AG08396 (cell line): ENCODE measurements around the gene CENPV.
"Not testable (repeated sequence)": the region's sequence is repeated elsewhere in the genome, so short reads cannot be mapped to it uniquely, and the experiment has no call there.

Source experiments
- DNase-seq: peaks from one replicate; pipeline ENCODE4 v3.0.0; 2012; ENCODE audit warnings: low spot score, mixed read lengths

CENPV gene

GRCh38 chr17:16353317-16354174, at the start of gene CENPV:
CENPV (minus strand) TSS chr17:16353469; CDS start chr17:16353436, 33 bp downstream.
- DNase-seq, result peak; percentile 86

DNA sequence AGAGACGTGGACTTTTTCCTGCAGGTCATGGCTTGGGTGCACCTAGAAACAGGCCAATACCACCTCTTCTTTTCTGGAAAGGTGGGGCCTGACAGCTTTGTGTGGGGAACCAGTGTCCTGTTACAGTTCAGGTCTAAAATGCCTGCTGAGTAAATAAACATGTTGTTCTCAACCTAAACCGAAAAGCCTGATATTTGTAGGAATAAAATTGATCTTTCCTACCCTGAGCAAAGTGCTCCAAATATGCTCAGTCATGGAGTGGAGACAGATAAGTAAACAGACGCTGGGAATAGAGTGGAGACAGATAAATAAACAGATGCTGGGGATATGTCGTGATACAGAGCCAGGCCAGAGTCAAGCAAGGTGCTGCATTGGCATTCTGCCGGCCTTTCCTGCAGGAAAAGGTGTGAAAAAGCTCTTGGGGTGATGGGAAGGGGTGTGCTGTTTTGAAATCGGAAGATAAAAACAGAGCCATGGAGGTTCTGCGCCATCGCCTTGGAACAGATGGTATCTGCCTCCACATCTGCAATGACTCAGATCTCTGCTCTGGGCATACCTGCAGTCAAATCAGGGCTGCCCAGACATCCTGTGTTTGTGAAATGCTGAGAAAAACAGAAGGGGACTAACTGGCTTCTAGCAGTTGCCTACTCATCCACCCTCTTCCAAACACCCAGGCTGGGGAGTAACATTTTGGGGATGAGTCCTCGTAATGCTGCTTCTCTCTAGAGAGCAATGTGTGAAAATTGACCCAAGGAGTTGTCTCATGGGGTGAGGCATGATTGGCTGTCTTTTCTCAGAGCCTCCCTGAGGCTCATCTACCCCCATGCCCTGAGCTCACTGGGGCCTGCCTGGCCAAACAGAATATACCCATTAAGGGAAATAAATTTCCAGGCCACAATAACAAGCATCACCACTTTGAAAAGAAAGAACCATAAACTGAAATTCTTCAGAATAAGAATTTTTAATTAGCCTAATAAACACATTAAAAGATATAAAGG, 45.3 kb upstream of the CENPV start:
- no peak for DNase-seq

- DNase-seq, result not testable (repeated sequence)
Observed at GRCh38 chr17:16396693-16397092, 43.4 kb upstream of the CENPV start.

- peak; percentile 12 for DNase-seq
Observed at GRCh38 chr17:16395887-16396286, 42.6 kb upstream of the CENPV start.

DNA sequence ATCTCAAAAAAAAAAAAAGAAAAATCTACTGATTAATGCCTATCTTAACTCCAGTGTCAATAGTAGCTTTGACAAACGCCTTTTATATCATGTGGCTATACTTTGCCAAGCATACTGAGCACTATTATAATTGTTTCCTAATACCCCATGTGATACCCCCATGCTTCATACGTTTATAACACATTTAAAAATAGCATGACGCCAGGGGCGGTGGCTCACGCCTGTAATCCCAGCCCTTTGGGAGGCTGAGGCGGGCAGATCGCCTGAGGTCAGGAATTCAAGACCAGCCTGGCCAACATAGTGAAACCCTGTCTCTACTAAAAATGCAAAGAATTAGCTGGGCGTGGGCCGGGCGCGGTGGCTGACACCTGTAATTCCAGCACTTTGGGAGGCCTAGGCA, 39.2 kb upstream of the CENPV start:
- DNase-seq, result not testable (repeated sequence)

DNA sequence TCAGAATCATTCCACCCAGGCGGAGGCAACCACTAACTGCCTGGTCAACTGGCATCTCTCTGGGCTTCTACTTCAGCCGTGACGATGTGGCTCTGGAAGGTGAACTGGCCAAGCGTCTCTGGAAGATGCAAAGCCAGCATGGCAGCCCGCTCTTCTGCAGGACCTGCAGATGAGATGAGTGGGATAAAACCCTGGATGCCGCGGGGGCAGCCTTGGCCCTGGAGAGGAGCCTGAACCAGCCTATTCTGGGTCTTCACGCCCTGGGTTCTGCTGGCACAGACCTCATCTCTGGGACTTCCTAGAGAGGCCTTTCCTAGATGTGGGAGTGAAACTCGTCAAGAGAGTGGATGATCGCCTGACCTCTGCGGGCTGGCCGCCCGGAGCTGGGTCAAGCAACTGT, 38.2 kb upstream of the CENPV start:
- no peak for DNase-seq

- not testable (repeated sequence) for DNase-seq
Observed at GRCh38 chr17:16386126-16386507, 32.8 kb upstream of the CENPV start.

- no peak for DNase-seq
Observed at GRCh38 chr17:16384557-16384956, 31.3 kb upstream of the CENPV start.

DNA sequence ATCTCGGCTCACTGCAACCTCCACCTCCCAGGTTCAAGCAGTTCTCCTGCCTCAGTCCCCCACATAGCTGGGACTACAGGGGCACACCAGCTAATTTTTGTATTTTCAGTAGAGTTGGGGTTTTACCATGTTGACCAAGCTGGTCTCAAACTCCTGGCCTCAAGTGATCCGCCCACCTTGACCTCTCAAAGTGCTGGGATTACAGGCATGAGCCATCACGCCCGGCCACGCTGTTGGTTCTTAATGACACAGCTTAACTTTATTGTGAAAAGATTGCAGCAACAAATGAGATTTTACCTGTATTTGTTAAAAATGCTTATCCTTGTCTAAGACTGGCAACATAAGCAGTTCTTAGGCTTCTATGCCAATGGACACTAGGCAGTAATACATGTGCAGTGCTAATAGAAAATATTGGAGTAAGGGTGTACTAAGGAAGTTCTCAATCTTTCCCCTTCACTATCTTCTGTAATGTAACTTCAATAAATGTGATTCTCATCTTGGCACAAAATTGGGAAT, 30.6 kb upstream of the CENPV start:
- DNase-seq, result no peak

- DNase-seq, result no peak
Observed at GRCh38 chr17:16383216-16383615, 29.9 kb upstream of the CENPV start.

GRCh38 chr17:16381496-16381820, 28.2 kb upstream of the CENPV start:
- DNase-seq, result no peak

DNA sequence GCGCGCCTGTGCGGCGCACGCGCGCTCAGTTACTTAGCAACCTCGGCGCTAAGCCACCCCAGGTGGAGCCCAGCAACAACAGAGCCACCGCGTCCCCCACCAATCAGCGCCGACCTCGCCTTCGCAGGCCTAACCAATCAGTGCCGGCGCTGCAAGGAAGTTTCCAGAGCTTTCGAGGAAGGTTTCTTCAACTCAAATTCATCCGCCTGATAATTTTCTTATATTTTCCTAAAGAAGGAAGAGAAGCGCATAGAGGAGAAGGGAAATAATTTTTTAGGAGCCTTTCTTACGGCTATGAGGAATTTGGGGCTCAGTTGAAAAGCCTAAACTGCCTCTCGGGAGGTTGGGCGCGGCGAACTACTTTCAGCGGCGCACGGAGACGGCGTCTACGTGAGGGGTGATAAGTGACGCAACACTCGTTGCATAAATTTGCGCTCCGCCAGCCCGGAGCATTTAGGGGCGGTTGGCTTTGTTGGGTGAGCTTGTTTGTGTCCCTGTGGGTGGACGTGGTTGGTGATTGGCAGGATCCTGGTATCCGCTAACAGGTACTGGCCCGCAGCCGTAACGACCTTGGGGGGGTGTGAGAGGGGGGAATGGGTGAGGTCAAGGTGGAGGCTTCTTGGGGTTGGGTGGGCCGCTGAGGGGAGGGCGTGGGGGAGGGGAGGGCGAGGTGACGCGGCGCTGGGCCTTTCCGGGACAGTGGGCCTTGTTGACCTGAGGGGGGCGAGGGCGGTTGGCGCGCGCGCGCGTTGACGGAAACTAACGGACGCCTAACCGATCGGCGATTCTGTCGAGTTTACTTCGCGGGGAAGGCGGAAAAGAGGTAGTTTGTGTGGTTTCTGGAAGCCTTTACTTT, 27.6 kb upstream of the CENPV start, which contains the start of gene UBB:
Gene UBB, plus strand, starts transcription at position 452 of the 856 bp plus-strand sequence. CDS start 817 bp downstream, outside the sequence.
- peak; percentile 95 for DNase-seq

DNA sequence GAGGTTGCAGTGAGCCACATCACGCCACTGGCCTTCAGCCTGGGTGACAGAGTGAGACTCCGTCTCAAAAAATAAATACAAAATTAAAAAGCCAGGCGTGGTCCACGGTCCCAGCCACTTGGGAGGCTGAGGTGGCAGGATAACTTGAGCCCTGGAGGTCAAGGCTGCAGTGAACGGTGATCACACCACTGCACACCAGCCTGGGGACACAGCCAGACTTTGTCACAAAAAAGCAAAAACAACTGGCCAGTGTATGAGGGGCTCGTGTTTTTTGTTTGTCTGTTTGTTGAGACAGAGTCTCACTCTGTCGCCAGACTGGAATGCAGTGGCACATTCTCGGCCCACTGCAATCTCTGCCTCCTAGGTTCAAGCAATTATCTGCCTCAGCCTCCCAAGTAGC, 26.4 kb upstream of the CENPV start:
- DNase-seq, result no peak

GRCh38 chr17:16378636-16379282, 25.5 kb upstream of the CENPV start:
- no peak for DNase-seq

GRCh38 chr17:16377941-16378341, 24.7 kb upstream of the CENPV start:
- DNase-seq, result peak; percentile 46

GRCh38 chr17:16374146-16374938, 21.1 kb upstream of the CENPV start:
- DNase-seq, result peak; percentile 68

DNA sequence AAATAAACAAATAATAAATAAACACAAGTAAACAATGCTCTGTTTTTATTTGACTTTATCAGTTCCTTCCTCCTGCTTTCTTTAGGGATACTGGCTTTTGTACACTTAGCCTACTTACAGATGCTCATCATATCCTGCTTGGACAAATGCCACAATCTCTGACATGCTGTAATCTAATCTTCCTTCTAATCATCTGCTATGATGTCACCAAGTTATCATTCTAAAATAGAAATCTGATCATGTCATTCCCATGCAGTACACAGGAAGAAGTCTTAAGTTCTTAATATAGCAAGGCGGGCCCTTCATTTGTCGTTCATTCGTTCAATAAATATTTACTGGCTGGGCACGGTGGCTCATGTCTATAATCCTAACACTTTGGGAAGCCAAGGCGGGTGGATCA, 18.5 kb upstream of the CENPV start:
- peak; percentile 29 for DNase-seq

GRCh38 chr17:16364625-16365024, 11.4 kb upstream of the CENPV start:
- no peak for DNase-seq

DNA sequence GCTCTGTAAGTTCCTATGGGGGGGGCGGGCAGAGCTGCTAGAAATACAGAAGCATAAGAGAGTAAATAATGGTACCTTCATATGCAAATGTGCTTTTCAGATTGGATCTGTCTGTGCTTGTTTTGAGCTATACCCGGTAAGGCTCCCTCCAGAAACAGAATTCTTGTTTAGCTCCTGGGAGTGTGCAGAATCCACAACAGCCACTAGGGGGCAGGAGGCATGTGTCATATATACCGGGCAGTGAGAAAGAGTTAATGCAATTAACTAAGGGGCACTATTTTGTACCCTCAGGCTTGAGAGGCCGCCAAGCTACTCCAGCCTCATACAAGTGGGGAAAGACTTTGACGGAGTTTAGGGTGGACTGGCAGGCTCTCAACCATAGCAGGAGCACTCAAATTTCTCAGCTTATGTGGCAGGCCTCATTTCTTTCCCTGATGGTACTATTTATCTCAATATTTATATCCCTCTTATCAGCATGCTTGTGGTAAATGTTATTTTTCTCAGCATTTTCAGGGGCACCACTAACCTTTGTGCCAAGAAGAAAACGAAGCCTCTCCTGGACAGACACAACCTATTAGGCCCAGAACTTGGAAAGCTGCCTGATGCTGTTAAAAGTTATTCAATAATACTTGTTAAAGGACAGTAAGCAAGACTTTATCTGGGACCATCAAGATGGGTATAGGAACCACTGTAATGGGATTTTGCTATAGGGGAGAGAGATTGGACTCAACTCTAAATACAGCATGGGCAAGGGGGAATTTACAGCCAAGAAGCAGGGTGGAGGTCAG, 10.7 kb upstream of the CENPV start:
- DNase-seq, result peak; percentile 62
